HCT116 (cell line): ENCODE results near the gene IBSP. TPM values are rescaled to one million over a fixed set of nuclear protein-coding genes. Genes with fewer than 3 reads are reported as not detected.

Experiments
- ATAC-seq: fragments of 200-7000 bp; cut with Tn5 transposase; 2 replicates; pipeline ENCODE4 v1.9.1; 2020; ENCODE audit warnings: mild to moderate bottlenecking, moderate library complexity
- BruUV-seq: library from RNA; stranded (reverse); fragments of 400-500 nt; replicated peaks from 2 replicates; lab custom pipeline; 2021; lab: Mats Ljungman, UMichigan
- CTCF ChIA-PET: fragments of 300-600 bp; sonication (Branson Sonifier 250); formaldehyde crosslinking; loops from one replicate; lab custom pipeline; 2021; ENCODE audit warnings: antibody characterized with exemption; lab: Charles Lee
- POLR2A ChIA-PET: fragments of 300-600, 350-600 bp; sonication (Branson Sonifier 250); formaldehyde crosslinking; loops from one replicate; lab custom pipeline; 2021; ENCODE audit warnings: antibody characterized with exemption; lab: Charles Lee
- RAD21 ChIA-PET, 2 experiments: fragments of 300-600 bp; sonication (Branson Sonifier 250); formaldehyde crosslinking; loops; one replicate each; lab custom pipeline; 2023; ENCODE audit warnings: low total read pairs in 2 of 2; ENCODE audit not compliant: uncharacterized antibody in 2 of 2, unreplicated experiment in 2 of 2, low non-redundant PET in 1 of 2; lab: Charles Lee
- DNase-seq: peaks from one replicate; pipeline ENCODE4 v3.0.0-alpha.2; 2010; ENCODE audit warnings: low read depth, low spot score
- H2AFZ ChIP-seq: fragments of 200-600 bp; shearing (Covaris generic), sonication (generic); 2 replicates; pipeline ENCODE4 v1.6.1; 2017; ENCODE audit warnings: low read depth, mixed run types, mixed read lengths, antibody characterized with exemption, low read length; ENCODE audit not compliant: poor library complexity, severe bottlenecking
- H3K27ac ChIP-seq: 2 replicates; pipeline ENCODE4 v1.5.1; 2012; ENCODE audit warnings: low read depth, low read length
- H3K27me3 ChIP-seq: fragments of 200-600 bp; sonication (generic); 2 replicates; pipeline ENCODE4 v1.6.1; 2016; ENCODE audit warnings: mixed run types, low read length, mixed read lengths; ENCODE audit not compliant: insufficient read depth
- H3K36me3 ChIP-seq, 2 experiments: fragments of 200-500 bp in 1 of 2; fragments of 200-600 bp in 1 of 2; sonication (Bioruptor generic) in 1 of 2; sonication (generic) in 1 of 2; 2 replicates each; pipeline versions ENCODE4 v1.5.1 to v1.6.1; 2014 to 2016; ENCODE audit warnings: low read length in 2 of 2, inconsistent platforms in 1 of 2, mixed read lengths in 1 of 2, mixed run types in 1 of 2; ENCODE audit not compliant: insufficient read depth in 2 of 2, control insufficient read depth in 1 of 2
- H3K4me1 ChIP-seq, 2 experiments: fragments of 200-600 bp in 1 of 2; sonication (generic) in 1 of 2; 2 replicates each; pipeline versions ENCODE4 v1.5.1 to v1.6.1; 2012 to 2017; ENCODE audit warnings: low read length in 2 of 2, inconsistent platforms in 1 of 2, mild to moderate bottlenecking in 1 of 2, mixed read lengths in 1 of 2, mixed run types in 1 of 2, moderate library complexity in 1 of 2; ENCODE audit not compliant: insufficient read depth in 2 of 2, control insufficient read depth in 1 of 2
- H3K4me2 ChIP-seq: fragments of 200-600 bp; sonication (generic); 2 replicates; pipeline ENCODE4 v1.6.1; 2017; ENCODE audit warnings: mixed run types, low read length, mixed read lengths
- H3K4me3 ChIP-seq, 2 experiments: fragments of 200-600 bp in 1 of 2; sonication (generic) in 1 of 2; replicated peaks in 1 of 2; 2 replicates each; pipeline ENCODE4 v1.5.1; 2011 to 2016; ENCODE audit warnings: low read length in 2 of 2, control low read depth in 1 of 2, low read depth in 1 of 2, mild to moderate bottlenecking in 1 of 2, mixed read lengths in 1 of 2, mixed run types in 1 of 2
- H3K79me2 ChIP-seq: fragments of 200-600 bp; sonication (generic); 2 replicates; pipeline ENCODE4 v1.6.1; 2017; ENCODE audit warnings: mild to moderate bottlenecking, mixed run types, low read length, moderate library complexity, mixed read lengths; ENCODE audit not compliant: insufficient read depth
- H3K9ac ChIP-seq: fragments of 200-600 bp; sonication (generic); 2 replicates; pipeline ENCODE4 v1.6.1; 2016; ENCODE audit warnings: low read length, mixed read lengths
- H3K9me2 ChIP-seq: fragments of 200-600 bp; sonication (generic), shearing (Covaris generic); 2 replicates; pipeline ENCODE4 v1.6.1; 2017; ENCODE audit warnings: mixed run types, mild to moderate bottlenecking, moderate library complexity; ENCODE audit not compliant: insufficient read depth
- H3K9me3 ChIP-seq, 2 experiments: fragments of 200-500 bp in 1 of 2; fragments of 200-600 bp in 1 of 2; sonication (Bioruptor generic) in 1 of 2; sonication (generic) in 1 of 2; 2 replicates each; pipeline ENCODE4 v1.6.1; 2014 to 2017; ENCODE audit warnings: low read length in 2 of 2, mixed read lengths in 2 of 2, inconsistent platforms in 1 of 2, low read depth in 1 of 2, mild to moderate bottlenecking in 1 of 2, mixed run types in 1 of 2, moderate library complexity in 1 of 2; ENCODE audit not compliant: control insufficient read depth in 1 of 2, insufficient read depth in 1 of 2
- H4K20me1 ChIP-seq: fragments of 200-600 bp; sonication (generic), shearing (Covaris generic); 2 replicates; pipeline ENCODE4 v1.6.1; 2017; ENCODE audit warnings: mixed run types, mild to moderate bottlenecking, moderate library complexity; ENCODE audit not compliant: insufficient read depth
- CBX3 ChIP-seq: IDR thresholded peaks from 2 replicates; pipeline ENCODE4 v1.6.1; 2012; ENCODE audit warnings: low read depth
- CEBPB ChIP-seq: IDR thresholded peaks from 2 replicates; pipeline ENCODE4 v1.6.1; 2012; ENCODE audit warnings: low read depth
- ELF1 ChIP-seq: IDR thresholded peaks from 2 replicates; pipeline ENCODE4 v1.6.1; 2012; ENCODE audit warnings: low read depth, borderline replicate concordance
- FOSL1 ChIP-seq: IDR thresholded peaks from 2 replicates; pipeline ENCODE4 v1.6.1; 2012; ENCODE audit warnings: low read depth
- POLR2AphosphoS5 ChIP-seq: IDR thresholded peaks from 2 replicates; pipeline ENCODE4 v1.6.1; 2011; ENCODE audit warnings: mild to moderate bottlenecking, low read depth, low read length, moderate library complexity
- SP1 ChIP-seq: IDR thresholded peaks from 2 replicates; pipeline ENCODE4 v1.6.1; 2012; ENCODE audit warnings: low read depth
- SRF ChIP-seq: IDR thresholded peaks from 2 replicates; pipeline ENCODE4 v1.6.1; 2012; ENCODE audit warnings: low read depth
- ZBTB33 ChIP-seq: IDR thresholded peaks from 2 replicates; pipeline ENCODE4 v1.6.1; 2011; ENCODE audit warnings: mild to moderate bottlenecking, low read length, moderate library complexity; ENCODE audit not compliant: insufficient replicate concordance; ENCODE audit errors: extremely low read depth
- ZNF274 ChIP-seq: fragments of 200-500 bp; sonication (Bioruptor generic); IDR thresholded peaks from 2 replicates; pipeline ENCODE4 v1.6.1; 2014; ENCODE audit warnings: mild to moderate bottlenecking, low read depth, low read length, inconsistent platforms
- intact Hi-C: fragments of 100-400 bp; cut with micrococcal nuclease; formaldehyde crosslinking; loops from 2 replicates; pipeline ENCODE4 v1.10.0; 2022
- total RNA-seq: library from RNA; stranded (reverse); gene quantifications from one replicate; pipeline ENCODE4 v1.2.1, GENCODE V29; 2021; ENCODE audit not compliant: unreplicated experiment
- TF ChIP-seq, protein P1 (sequence below), 3 experiments: fragments of 200-600 bp in 1 of 3; sonication (generic) in 1 of 3; IDR thresholded peaks in 2 of 3; conservative IDR thresholded peaks in 1 of 3; 2 replicates each; pipeline ENCODE4 v1.5.1; 2012 to 2017; ENCODE audit warnings: low read depth in 2 of 3, low read length in 2 of 3, antibody characterized with exemption in 1 of 3, borderline replicate concordance in 1 of 3, control low read depth in 1 of 3, mild to moderate bottlenecking in 1 of 3, mixed read lengths in 1 of 3, mixed run types in 1 of 3, moderate library complexity in 1 of 3; ENCODE audit not compliant: insufficient read depth in 1 of 3
- TF ChIP-seq, protein P2 (sequence below): IDR thresholded peaks from 2 replicates; pipeline ENCODE4 v1.6.1; 2012

IBSP gene
- total RNA-seq, 1 experiment from 2014 or later, result not detected

DNA sequence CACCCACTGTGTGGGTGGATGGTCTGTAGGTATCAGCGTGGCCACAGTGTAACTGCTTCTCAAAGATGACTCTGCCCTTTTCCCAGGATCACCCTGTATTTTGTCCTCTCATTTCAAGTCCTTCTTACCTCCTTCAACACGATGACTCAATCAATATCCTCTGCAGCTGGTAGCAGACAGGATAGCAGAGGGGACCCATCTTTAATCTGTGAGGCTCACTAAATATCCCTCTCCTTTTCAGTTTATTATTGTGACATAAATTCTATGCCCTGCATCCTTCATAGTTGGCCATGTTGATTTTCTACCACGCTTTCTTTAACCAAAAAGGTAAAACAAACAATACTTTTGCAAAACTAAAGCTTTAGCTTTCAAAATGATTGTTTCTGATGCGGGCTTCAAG lies 23.8 kb downstream of the IBSP start:
- no peak overlapping the region for H2AFZ ChIP-seq
- RAD21 ChIA-PET, result no interaction called here
- H4K20me1 ChIP-seq, result no peaks in the 10 kb centered on the region
- H3K4me2 ChIP-seq, result no peak overlapping the region
- H3K4me1 ChIP-seq, result peaks cover 4 to 12% of the 10 kb centered on the region in 2 experiments; a peak in 3 of 4 replicates
- H3K9me3 ChIP-seq, result no peaks in the 10 kb centered on the region
- no peak for TF ChIP-seq POLR2AphosphoS5
- TF ChIP-seq, protein P1, sequence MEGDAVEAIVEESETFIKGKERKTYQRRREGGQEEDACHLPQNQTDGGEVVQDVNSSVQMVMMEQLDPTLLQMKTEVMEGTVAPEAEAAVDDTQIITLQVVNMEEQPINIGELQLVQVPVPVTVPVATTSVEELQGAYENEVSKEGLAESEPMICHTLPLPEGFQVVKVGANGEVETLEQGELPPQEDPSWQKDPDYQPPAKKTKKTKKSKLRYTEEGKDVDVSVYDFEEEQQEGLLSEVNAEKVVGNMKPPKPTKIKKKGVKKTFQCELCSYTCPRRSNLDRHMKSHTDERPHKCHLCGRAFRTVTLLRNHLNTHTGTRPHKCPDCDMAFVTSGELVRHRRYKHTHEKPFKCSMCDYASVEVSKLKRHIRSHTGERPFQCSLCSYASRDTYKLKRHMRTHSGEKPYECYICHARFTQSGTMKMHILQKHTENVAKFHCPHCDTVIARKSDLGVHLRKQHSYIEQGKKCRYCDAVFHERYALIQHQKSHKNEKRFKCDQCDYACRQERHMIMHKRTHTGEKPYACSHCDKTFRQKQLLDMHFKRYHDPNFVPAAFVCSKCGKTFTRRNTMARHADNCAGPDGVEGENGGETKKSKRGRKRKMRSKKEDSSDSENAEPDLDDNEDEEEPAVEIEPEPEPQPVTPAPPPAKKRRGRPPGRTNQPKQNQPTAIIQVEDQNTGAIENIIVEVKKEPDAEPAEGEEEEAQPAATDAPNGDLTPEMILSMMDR (IDR thresholded peaks at IDR 0.05 in 2 of 3, conservative IDR thresholded peaks at IDR 0.05 in 1 of 3; ENCODE audit: borderline replicate concordance in 1 of 3, insufficient read depth in 1 of 3, low read depth in 2 of 3, low read length in 2 of 3), result no peak
- no peak for TF ChIP-seq ELF1
- TF ChIP-seq CEBPB, result no peak
- TF ChIP-seq FOSL1, result no peak
- TF ChIP-seq SP1, result no peak
- no peak for TF ChIP-seq SRF
- no peak for TF ChIP-seq ZNF274
- no peak for TF ChIP-seq ZBTB33
- TF ChIP-seq CBX3, result no peak
- TF ChIP-seq, protein P2, sequence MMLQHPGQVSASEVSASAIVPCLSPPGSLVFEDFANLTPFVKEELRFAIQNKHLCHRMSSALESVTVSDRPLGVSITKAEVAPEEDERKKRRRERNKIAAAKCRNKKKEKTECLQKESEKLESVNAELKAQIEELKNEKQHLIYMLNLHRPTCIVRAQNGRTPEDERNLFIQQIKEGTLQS, result no peak
- TF ChIP-seq, all 23 proteins: peak for 0
- DNase-seq (no peak), ATAC-seq (no peak)
- ChIA-PET POLR2A (no interaction called here), CTCF (interaction anchor here (1.1 kb wide), 1 partner anchor 14 kb away, joined by 3 read pairs; no protein-coding TSS in a partner anchor)
- intact Hi-C loops, result no loop called here
- Histone ChIP-seq H3K4me3 (no peak overlapping the region), H3K27ac (no peak overlapping the region), H3K79me2 (no peaks in the 10 kb centered on the region), H3K36me3 (no peaks in the 10 kb centered on the region), H3K9me2 (no peaks in the 10 kb centered on the region), H3K9ac (no peak overlapping the region), H3K27me3 (no peaks in the 10 kb centered on the region)
- BruUV-seq, result no TSS peak
